ENCODE results near the gene KRTCAP2.
"Not testable (repeated sequence)": the region's sequence is repeated elsewhere in the genome, so short reads cannot be mapped to it uniquely, and the experiment has no call there.

KRTCAP2 gene

DNA sequence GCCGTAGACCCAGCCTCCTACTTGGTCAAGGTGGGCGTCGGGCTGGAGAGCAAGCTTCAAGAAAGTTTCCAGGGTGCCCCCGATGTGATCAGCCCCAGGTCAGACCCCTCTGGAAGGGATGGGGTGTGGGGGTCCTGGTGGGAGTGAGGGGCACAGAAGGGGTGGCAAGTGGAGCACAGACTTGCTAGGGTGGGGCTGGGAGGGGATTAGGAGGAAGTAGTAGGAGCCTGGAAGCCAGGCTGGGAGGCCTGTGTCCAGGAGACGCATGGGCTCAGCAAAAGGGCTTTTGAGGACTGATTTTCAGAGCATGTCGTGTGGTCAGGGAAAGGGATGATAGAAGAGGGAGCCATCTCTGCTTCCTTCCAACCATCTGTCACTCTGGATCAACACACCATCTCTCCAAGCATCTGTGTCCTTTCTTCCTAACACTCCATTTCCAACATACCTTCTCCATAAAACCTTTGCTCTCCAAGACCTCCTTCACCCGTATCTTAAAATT is 9.0 kb upstream of the KRTCAP2 start:
- DNase-seq = no peak

DNA sequence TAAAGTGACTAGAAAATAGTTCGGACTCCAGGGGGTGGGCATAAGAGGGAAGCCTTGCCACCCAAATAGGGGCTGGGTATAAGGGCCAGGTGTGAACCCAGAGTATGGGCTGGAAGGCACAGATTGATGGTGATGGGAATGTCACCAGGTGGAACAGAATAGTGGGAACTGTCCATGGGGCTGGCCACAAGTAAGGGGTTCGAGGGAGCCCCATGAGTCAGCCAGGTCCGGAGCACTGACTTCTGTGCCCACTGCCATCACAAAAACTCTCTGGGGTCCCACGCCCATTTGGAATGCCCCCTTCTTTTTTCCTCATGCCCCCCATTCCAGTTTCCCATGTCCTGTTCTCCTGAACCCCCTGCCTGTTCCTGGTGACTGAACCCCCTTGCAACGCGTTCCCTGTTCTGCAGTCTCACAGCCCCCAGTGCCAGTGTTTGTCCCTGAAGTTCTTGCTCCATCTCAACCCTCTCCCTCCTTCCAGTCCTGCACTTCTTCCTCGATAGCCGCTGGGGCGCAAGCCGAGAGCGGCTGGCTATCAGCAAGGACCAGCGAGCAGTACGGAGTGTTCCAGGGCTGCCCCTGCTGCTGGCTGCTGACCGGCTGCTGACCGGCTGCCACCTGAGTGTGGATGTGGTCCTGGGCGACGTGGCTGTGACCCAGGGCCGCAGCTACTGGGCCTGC is 8.4 kb upstream of the KRTCAP2 start:
- DNase-seq = no peak

DNA sequence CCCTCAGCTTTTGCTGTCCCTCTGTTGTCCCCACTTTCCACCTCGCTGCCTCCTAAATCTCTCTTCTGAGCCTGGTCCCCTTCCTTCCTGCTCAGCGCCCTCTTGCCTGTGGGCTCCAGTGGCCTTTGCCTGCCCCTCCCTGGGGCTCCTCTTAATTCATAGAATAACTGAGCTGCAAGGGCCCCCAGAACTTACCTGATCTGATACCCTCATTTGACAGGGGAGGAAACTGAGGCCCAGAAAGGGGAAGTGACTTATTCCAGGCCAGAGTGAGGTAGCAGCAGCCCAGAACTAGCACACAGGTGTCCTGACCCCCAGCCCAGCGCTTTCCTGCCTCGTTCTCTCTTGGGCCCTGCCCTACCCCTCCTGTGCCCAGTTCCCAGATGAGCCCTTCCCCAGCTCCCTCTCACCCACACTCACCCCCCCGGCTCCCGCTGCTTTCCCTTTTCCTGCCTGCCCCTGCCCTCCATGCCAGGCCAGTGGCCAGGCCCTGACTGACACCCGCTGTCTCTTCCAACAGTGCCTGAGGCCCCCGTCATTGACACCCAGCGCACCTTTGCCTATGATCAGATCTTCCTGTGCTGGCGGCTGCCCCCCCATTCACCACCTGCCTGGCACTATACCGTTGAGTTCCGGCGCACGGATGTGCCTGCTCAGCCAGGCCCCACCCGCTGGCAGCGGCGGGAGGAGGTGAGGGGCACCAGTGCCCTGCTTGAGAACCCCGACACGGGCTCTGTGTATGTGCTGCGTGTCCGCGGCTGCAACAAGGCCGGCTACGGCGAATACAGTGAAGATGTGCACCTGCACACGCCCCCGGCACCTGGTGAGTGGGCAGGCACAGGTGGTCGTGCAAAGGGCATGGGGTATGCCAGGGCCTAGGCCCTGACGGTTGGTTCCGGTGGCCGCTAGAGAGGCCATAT is 6.3 kb upstream of the KRTCAP2 start:
- no peak for DNase-seq

DNA sequence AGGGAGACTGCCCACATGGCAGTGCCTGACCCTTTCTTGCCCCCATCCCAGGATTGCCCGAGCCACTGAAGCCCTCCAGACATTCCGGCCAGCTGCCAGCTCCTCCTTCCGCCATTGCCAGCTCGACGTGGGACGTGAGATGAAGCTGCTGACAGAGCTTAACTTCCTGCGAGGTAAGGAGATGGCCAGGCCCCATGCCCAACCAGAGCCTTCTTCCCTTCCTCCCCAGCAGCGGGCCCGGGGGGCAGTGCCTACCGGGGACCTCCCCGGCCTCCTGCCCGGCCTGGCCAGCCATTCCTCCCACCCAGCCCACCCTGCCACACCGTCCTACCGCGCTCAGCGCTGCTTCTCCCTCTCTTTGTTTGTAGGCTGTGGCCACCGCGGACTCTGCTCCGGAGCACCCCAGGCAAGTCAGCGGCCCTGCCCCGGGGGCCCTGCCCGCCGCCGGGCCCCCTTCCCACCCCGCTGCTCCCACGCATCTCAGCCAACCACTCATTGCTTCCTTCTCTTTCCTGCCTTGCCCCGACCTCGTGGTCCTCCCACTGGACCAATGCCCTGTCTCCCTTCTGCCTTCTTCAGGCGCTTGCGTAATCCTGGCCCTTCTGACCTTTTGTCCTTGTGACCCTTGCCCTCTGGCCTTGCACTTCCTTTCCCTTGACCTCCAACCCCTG is 5.5 kb upstream of the KRTCAP2 start:
- DNase-seq = no peak

DNA sequence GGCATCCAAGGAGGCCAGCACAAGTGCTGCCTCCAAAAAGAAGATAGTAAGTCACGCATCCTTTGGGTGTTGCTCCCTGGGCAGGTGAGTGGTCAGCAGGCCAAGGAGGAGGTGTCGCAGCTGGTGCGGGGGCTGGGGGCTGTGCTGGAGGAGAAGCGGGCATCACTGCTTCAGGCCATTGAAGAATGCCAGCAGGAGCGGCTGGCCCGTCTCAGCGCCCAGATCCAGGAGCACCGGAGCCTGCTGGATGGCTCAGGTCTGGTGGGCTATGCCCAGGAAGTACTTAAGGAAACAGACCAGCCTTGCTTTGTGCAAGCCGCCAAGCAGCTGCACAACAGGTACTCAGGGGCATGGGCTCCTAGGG is 4.8 kb upstream of the KRTCAP2 start:
- no peak for DNase-seq

DNA sequence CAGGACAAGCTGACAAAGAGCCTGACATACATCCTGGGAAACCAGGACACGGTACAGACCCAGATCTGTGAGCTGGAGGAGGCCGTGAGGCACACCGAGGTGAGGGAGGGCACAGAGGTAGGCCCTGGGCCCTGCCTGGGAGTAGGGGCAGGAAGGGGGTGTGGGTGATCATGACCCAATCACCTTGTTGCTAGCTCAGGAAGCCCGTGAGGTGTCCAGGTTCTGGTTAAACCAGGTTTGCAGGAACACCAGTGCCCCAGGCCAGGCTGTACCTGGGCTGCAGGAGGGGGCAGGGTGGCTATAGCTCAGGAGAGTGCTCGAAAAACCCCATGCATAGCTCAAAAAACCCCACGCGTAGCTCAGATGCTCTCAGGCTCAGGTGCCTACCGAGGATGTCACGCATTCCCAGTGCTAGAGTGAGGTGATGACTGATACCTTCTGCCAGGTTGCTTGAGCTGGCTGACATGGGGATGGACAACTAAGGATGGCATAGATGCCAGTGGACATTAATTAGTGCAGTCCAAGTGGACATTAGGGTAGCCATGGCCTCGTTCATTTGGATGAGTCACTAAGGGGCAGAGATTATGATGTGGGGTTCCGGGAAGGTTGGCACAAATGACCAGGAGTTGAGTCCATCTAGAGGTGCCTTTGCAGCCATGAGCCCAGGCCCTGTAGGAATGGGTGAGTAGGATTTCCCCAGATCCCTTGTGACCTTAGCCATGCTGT is 4.3 kb upstream of the KRTCAP2 start:
- DNase-seq = no peak

DNA sequence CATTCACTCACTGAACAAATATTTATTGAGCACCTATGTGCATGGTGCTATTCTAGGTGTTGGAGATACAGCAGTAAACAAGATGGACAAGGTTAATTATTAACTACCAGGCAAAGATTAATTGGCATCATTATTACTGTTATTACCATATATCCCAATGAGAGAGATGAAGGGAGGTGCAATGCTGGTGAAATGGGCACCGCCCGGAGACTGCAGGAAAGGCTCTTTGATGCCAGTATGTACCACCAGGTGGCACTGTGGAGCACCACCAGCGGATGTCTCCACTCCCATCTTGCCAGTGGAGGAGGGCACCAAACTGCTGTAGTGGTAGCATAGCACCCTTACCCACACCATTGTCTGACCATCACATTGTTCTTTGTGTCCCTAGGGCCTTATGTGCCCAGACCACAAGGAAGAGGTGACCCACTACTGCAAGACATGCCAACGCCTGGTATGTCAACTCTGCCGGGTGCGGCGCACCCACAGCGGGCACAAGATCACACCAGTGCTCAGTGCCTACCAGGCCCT is 3.5 kb upstream of the KRTCAP2 start:
- peak; percentile 79 for DNase-seq

DNA sequence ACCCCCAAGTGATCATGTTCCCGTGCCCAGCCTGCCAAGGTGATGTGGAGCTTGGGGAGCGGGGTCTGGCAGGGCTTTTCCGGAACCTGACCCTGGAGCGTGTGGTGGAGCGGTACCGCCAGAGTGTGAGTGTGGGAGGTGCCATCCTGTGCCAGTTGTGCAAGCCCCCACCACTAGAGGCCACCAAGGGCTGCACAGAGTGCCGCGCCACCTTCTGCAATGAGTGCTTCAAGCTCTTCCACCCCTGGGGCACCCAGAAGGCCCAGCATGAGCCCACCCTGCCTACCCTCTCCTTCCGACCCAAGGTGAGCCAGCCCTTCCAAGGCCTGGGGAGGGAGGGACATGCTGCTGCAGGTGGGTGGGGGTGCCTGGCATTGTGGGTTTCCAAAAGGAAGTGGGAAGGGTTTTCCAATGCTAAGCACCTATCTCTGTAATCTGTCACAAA is 2.8 kb upstream of the KRTCAP2 start:
- DNase-seq = no peak

DNA sequence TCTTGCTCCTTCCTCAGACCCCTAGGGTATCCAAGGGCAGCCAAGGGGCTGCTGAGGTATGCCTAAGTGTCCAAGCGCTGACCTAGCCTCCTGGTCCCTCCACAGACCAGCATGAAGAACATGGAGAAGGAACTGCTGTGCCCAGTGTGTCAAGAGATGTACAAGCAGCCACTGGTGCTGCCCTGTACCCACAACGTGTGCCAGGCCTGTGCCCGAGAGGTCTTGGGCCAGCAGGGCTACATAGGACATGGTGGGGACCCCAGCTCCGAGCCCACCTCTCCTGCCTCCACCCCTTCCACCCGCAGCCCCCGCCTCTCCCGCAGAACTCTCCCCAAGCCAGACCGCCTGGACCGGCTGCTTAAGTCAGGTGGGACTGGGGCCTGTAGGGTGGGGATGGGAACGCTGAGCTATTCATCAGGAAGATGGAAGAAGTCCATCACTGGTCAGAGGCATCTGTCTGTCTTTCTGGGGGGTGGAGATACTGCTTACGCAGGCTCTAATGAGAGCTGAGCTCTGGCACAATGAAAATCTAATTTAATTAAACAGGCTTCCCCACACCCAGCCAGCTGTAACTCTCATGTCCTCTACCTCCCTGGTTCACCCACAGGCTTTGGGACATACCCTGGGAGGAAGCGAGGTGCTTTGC is 2.3 kb upstream of the KRTCAP2 start:
- no peak for DNase-seq

DNA sequence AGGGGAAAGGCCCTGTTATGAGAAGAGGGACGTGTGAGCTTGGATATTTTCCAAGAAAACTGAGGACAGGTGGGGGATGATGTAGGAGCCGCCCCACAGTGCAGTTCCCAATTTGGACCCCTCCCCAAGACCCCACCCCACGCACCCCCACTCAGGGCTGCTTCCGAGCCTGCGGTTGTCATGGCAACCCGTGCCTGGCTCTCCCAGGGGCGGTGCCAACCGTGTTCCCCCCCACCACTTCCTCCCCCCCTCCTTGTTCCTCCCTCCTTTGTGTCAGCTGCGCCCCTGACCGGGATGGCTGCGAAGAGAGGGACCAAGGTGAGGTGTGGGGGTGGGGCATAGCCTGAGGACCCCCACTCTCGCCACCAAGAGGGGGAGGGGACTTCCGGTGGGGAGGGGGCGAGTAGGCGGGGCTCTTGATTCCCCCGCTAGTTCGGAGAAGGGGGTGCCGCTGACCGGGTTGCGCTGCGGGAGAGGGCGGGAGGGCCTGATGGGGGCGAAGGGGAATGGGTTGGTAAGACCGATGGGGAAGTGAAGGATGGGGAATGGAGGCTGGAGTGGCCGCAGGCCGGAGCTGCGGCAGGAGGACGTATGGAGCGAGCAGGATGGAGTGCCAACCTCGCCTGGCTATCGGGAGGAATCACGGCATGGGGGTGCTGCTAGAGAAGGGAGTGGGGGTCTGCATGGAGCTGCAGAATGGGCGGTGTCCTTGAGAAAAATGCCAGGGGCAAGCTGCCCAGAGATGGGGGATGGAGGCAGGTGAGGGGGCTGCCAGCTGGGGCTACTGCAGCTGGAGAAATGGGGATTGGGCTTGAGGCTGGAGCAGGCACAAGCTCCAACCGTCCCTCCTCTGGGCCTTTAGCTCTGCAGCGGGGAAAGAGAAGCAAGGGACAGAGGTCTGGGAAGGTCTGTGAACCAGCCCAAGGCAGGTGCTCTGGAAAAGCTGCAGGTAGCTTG is 1.5 kb upstream of the KRTCAP2 start:
- no peak for DNase-seq

DNA sequence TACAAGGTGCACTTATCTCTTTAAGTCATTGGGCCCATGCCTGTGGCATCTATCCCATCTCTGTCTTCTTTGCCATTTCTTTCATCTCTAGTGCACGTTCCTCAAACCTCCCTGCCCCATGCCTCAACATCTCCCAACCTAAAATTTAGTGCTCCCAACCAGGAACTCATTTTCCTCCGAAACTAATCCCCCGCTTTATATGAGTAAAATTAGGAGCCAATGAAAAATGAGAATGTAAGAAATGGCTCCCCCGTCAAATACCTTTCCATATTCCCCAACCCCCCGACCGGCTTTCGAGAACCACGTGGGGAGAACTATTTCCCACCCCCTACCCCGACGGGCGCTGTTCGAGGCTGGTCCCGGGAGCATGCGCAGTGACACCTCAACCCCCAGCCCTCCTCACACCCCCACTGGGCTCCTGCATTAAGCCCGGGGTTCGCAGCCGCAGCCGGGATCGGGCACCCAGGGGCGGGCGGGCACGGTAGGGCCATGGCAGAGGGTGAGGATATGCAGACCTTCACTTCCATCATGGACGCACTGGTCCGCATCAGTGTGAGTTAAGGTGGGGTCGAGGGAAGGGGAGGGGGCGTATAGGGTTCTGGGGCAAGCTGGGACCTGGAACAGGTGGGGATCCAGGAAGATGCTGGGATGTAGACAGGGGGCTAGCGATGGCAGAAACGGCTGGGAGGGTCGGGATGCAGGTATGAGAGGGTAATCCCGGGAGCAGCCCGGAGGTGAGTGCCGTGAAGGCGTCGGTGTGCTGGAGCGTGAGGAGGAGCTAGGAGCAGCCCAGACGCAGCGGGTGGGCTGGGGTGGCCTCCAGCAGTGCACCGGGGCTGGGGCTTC is 597 bp upstream of the KRTCAP2 start, which contains the start of gene TRIM46:
TSS of gene TRIM46 (plus strand) at position 372 of the 846 bp plus-strand sequence. CDS start at position 490, 118 bp downstream.
- DNase-seq = peak; percentile 46

DNA sequence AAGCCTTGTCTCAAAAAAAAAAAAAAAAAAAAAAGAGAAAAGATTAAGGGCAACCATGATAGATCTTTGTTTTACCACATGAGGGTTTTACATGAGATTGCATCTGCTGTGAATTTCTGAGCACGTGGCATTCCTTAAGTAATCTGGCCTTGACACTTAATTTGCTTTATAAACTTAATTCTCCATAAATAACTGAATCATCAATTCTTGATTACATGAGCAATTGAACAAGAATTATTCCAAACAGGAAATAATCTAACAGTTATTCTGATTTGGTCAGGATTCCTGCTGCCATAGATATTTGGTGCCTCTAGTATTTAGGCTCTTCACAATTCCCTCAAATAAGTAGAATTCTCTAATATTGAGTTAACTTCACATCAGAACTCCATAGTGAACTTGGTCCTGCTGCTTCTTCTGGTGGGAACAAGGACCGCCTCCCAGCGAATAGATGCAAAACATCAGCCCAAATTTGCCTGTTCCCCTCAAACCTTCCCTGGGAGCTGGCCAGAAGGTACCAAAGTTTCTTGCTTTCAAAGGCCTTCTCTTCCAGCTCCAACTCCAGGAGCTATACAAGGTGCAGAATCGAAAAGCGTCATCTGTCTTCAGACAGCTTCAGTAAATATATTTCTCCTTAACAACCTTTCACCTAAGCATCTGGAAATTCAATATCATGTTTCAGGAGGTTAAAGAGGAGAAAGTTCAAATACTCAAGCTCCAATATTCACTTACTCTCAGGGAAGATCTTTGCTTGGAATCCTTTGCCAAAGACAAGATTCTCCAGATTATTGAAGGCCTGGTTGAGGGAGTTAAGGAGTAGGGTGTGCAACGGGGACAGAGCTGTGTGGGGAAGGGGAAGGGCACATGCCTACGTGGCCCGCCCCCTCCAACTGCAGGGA is 1.0 kb downstream of the KRTCAP2 start:
- no peak for DNase-seq

DNA sequence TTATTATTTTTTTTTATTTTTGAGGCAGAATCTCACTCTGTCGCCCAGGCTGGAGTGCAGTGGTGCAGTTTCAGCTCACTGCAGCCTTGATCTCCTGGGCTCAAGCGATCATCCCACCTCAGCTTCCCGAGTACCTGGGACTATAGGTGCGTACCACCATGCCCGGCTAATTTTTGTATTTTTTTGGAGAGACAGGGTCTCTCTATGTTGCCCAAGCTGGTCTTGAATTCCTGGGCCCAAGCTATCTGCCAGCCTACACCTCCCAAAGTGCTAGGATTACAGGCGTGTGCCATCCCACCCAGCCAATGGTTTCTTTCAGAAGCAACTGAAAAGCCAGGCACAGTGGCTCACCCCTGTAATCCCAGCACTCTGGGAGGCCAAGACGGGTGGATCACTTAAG is 2.3 kb downstream of the KRTCAP2 start:
- DNase-seq = no peak

DNA sequence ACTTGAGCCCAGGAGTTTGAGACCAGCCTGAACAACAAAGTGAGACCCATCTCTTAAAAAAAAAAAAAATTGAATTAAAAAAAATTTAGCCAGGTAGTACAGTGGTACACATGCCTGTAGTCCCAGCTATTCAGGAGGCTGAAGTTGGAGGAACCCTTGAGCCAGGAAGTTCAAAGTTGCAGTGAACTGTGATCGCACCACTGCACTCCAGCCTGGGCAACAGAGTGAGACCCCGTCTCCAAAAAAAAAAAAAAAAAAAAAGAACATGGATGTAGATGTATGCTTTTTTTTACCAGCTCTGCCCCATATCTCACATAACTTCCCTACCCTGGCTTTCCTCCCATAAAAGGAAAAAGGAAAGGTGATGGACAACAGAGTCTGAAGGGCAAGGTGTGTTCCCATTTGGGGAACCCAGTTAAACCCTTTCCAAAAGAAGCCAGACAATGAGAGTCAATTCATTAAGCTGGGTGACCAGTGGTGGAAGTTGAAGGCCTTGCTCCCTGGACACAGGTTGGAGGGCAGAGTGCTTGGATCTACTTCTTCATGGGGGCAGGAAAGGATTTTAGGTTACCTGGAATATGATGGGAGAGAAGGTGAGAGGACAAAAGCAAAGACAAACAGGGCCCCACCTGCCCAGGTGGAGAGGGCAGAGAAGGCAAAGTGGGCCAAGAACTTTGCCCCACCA is 2.9 kb downstream of the KRTCAP2 start:
- no peak for DNase-seq

DNA sequence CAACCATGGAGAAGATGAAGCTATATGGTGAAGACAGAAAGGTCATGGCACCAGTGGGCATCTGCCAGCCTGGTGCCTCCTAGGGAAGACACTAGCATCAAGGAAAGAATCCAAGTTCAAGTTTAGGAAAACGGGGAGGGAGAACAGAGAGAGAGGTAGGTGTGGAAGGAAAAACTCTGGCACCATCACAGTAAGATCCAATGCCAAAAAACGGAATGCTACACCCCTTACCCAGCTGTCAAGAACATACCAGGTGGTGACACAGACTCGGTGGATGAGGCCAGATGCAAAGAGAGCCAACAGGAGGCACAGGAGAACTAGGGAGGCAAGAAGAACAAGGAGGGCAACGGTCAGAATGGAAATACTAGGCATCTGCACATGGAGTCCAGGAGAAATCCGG is 3.6 kb downstream of the KRTCAP2 start:
- no peak for DNase-seq

DNA sequence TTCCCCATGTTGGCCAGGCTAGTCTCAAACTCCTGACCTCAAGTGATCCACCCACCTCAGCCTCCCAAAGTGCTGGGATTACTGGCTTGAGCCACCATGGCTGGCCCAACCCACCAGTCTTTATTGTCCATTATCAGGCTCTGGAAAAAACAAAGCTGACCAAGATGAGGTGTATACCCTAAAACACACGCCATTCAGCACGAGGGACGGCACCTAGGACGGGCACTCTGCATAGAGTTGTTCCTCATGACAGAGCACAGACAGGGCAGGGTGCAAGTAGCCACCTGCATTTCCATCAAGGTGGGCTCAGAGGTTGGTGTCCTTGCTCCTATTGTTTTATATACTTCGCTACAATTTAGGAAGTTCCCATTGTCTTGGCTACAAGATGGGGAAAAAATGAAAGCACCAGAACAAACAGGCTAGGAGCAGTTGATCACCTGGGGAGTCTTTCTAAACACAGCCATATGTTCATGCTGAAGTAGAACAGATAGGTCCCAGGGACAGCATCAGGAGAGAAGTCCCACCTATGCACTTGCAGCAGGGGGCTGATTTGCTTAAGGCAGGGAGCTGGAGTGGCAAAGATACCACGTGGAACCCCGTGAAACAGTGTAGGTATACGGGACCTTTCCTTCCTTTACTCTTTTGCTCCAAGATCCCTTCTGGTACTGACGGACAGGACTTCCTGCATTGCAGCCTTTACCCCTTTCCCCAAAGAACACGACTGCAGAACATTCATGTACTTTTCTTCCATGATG is 4.5 kb downstream of the KRTCAP2 start:
- DNase-seq = no peak

DNA sequence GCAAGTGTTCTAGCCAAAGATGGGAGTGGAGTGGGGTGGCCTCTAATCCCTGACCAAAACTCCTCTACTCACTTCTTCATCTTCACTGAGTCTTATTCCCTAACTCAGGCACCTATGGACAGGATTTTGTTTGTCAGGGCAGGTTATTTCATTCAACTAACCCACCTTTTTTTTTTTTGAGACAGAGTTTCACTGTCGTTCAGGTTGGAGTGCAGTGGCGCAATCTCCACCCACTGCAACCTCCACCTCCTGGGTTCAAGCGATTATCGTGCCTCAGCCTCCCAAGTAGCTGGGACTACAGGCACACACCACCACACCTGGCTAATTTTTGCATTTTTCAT is 5.0 kb downstream of the KRTCAP2 start:
- not testable (repeated sequence) for DNase-seq

Data from effector CD4-positive, alpha-beta T cell (primary cell).